Smooth muscle cell (in vitro differentiated cells): ENCODE data around the gene CXCL16. TPM values are rescaled to one million over a fixed set of nuclear protein-coding genes. Genes with fewer than 3 reads are reported as not detected.
"Not testable (repeated sequence)": the region's sequence is repeated elsewhere in the genome, so short reads cannot be mapped to it uniquely, and the experiment has no call there.

Experiments used
- DNase-seq: peaks from one replicate; lab custom pipeline; 2025; ENCODE audit not compliant: unreplicated experiment; lab: John Stamatoyannopoulos, UW
- H2AFZ ChIP-seq: fragments of 200-600 bp; sonication (generic); 2 replicates; pipeline ENCODE4 v1.6.0; 2016; ENCODE audit warnings: antibody characterized with exemption, low read depth, mild to moderate bottlenecking
- H3F3A ChIP-seq: fragments of 200-600 bp; sonication (generic); 2 replicates; pipeline ENCODE4 v1.6.0; 2017; ENCODE audit warnings: antibody characterized with exemption, low read depth
- H3K27ac ChIP-seq: fragments of 200-600 bp; sonication (generic); 2 replicates; pipeline ENCODE4 v1.5.1; 2016; ENCODE audit warnings: low read depth, mild to moderate bottlenecking
- H3K27me3 ChIP-seq: fragments of 200-600 bp; sonication (generic); 2 replicates; pipeline ENCODE4 v1.6.1; 2016; ENCODE audit warnings: low read depth, mild to moderate bottlenecking
- H3K36me3 ChIP-seq: fragments of 200-600 bp; sonication (generic); 2 replicates; pipeline ENCODE4 v1.5.1; 2016; ENCODE audit warnings: low read depth
- H3K4me1 ChIP-seq: fragments of 200-600 bp; sonication (generic); 2 replicates; pipeline ENCODE4 v1.5.1; 2016; ENCODE audit warnings: low read depth
- H3K4me2 ChIP-seq: fragments of 200-600 bp; sonication (generic); 2 replicates; pipeline ENCODE4 v1.6.0; 2016; ENCODE audit warnings: mild to moderate bottlenecking
- H3K4me3 ChIP-seq: fragments of 200-600 bp; sonication (generic); 2 replicates; pipeline ENCODE4 v1.5.1; 2016; ENCODE audit warnings: mild to moderate bottlenecking
- H3K79me2 ChIP-seq: fragments of 200-600 bp; sonication (generic); 2 replicates; pipeline ENCODE4 v1.6.0; 2016; ENCODE audit warnings: low read depth, mild to moderate bottlenecking
- H3K9ac ChIP-seq: fragments of 200-600 bp; sonication (generic); 2 replicates; pipeline ENCODE4 v1.6.0; 2016; ENCODE audit warnings: low read depth
- H3K9me3 ChIP-seq: fragments of 200-600 bp; sonication (generic); replicated peaks from 2 replicates; pipeline ENCODE4 v1.5.1; 2016; ENCODE audit warnings: low read depth
- H4K20me1 ChIP-seq: fragments of 200-600 bp; sonication (generic); 2 replicates; pipeline ENCODE4 v1.6.0; 2016; ENCODE audit warnings: low read depth
- CTCF ChIP-seq: fragments of 200-600 bp; sonication (generic); IDR thresholded peaks from 2 replicates; pipeline ENCODE4 v1.5.1; 2017; ENCODE audit warnings: borderline replicate concordance, mild to moderate bottlenecking, antibody characterized with exemption; ENCODE audit not compliant: insufficient read depth, poor library complexity, severe bottlenecking
- WGBS: methylation state at CpG from one replicate; pipeline ENCODE4 v1.1.7; 2016; ENCODE audit warnings: low lambda C conversion rate; 5-methylcytosine and 5-hydroxymethylcytosine counted together
- polyA plus RNA-seq: library from polyadenylated mRNA; unstranded; fragments of >200 nt; fragmentation: Nextera tagmentation; extraction: Ambion mirVana; gene quantifications from 2 replicates; pipeline ENCODE4 v1.2.1, GENCODE V29; 2016
- total RNA-seq: library from RNA; depleted of rRNA; stranded (reverse); fragments of >200 nt; gene quantifications from 2 replicates; pipeline ENCODE4 v1.2.3, GENCODE V29; 2014

Gene CXCL16
- total and polyA plus RNA-seq, 2 experiments from 2014 or later: 2.3 to 3.2 TPM

DNA sequence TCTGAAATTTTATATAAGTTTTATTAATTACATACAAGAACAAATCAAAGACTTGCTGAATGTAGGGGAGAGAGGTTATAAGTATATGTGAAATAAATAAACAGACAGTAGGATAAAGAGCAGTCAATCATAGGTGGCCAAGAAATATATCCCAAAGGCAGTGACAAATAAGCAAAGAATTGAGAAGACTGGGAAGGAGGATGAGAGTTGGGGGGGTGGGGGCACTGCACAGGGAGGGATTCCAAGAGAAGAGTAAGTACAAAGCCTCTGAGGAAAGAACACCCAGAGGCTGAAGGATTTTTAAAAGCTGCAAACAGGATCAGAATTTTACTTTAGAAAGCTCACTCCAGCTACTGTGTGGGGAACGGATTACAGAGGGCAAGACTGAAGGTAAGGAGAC is 38.6 kb downstream of the CXCL16 start:
- H4K20me1 ChIP-seq: peaks cover 32% of the 10 kb centered on the region
- no peak overlapping the region for H3K9ac ChIP-seq
- no peaks in the 10 kb centered on the region for H3K9me3 ChIP-seq
- peaks cover 71% of the 10 kb centered on the region for H3K79me2 ChIP-seq
- H3K4me3 ChIP-seq: no peak overlapping the region
- H3F3A ChIP-seq: no peaks in the 10 kb centered on the region
- no peak overlapping the region for H3K4me2 ChIP-seq
- no peaks in the 10 kb centered on the region for H3K36me3 ChIP-seq
- H3K27ac ChIP-seq: no peak overlapping the region
- H2AFZ ChIP-seq: no peak overlapping the region
- H3K4me1 ChIP-seq: peaks cover 12% of the 10 kb centered on the region
- no peak for TF ChIP-seq CTCF
- no peaks in the 10 kb centered on the region for H3K27me3 ChIP-seq
- WGBS: 100% methylated on average over 1 of the region's 1 CpG
- no peak for DNase-seq

- H3K4me1 ChIP-seq: peaks cover 12% of the 10 kb centered on the region
- not testable (repeated sequence) for H3K4me2 ChIP-seq, H3K4me3 ChIP-seq, H3F3A ChIP-seq, DNase-seq, H3K27ac ChIP-seq, H3K27me3 ChIP-seq, H3K9ac ChIP-seq, H3K9me3 ChIP-seq, H2AFZ ChIP-seq, H3K36me3 ChIP-seq
- H3K79me2 ChIP-seq: peaks cover 81% of the 10 kb centered on the region
- peaks cover 46% of the 10 kb centered on the region for H4K20me1 ChIP-seq
- WGBS: 89% methylated on average over 13 of the region's 13 CpGs
These were observed 40.2 kb downstream of the CXCL16 start for GRCh38 chr17:4699401-4700056.

GRCh38 chr17:4696437-4696805 is 43.3 kb downstream of the CXCL16 start:
- no peak overlapping the region for H2AFZ ChIP-seq
- no peaks in the 10 kb centered on the region for H3K27me3 ChIP-seq
- H3K4me2 ChIP-seq: no peak overlapping the region
- no peak overlapping the region for H3K27ac ChIP-seq
- no peaks in the 10 kb centered on the region for H3K36me3 ChIP-seq
- no peaks in the 10 kb centered on the region for H3K4me1 ChIP-seq
- peaks cover 75% of the 10 kb centered on the region for H4K20me1 ChIP-seq
- 95% methylated on average over 6 of the region's 6 CpGs for WGBS
- H3K9ac ChIP-seq: no peak overlapping the region
- no peak for DNase-seq
- no peak overlapping the region for H3K4me3 ChIP-seq
- no peak for TF ChIP-seq CTCF
- H3F3A ChIP-seq: no peaks in the 10 kb centered on the region
- H3K9me3 ChIP-seq: no peaks in the 10 kb centered on the region
- peaks cover 76% of the 10 kb centered on the region for H3K79me2 ChIP-seq

DNA sequence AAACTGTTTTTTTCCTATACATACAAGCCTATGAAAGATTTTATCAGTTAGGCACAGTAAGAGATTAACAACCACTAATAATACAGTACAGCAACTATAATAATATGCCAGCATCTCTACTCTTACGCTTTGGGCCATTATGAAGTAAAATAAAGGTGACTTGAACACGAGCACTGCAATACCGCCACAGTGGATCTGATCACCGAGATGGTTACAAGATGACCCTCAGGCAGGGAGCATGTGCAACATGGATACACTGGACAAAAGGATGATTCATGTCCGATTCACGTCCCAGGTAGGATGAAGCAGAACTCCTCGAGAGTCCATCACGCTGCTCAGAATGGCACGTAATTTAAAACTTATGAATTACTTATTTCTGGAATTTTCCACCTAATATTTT is 46.3 kb downstream of the CXCL16 start:
- peaks cover 54% of the 10 kb centered on the region for H3K79me2 ChIP-seq
- peaks cover 5% of the 10 kb centered on the region for H3K36me3 ChIP-seq
- no peak overlapping the region for H3K27ac ChIP-seq
- no peak for TF ChIP-seq CTCF
- H2AFZ ChIP-seq: no peak overlapping the region
- peaks cover 78% of the 10 kb centered on the region for H4K20me1 ChIP-seq
- 79% methylated on average over 9 of the region's 9 CpGs for WGBS
- H3K27me3 ChIP-seq: no peaks in the 10 kb centered on the region
- no peak for DNase-seq
- H3K4me1 ChIP-seq: no peaks in the 10 kb centered on the region
- no peak overlapping the region for H3K4me3 ChIP-seq
- no peak overlapping the region for H3K9ac ChIP-seq
- H3F3A ChIP-seq: no peaks in the 10 kb centered on the region
- H3K9me3 ChIP-seq: no peaks in the 10 kb centered on the region
- H3K4me2 ChIP-seq: no peak overlapping the region
